GM12891 (cell line): ENCODE measurements around the gene TFPI.

ENCODE experiments used
- POLR2A ChIP-seq: IDR thresholded peaks from 2 replicates; pipeline ENCODE4 v1.6.1; 2011; ENCODE audit warnings: low read depth, low read length, control low read depth
- POLR2AphosphoS5 ChIP-seq: IDR thresholded peaks from 2 replicates; pipeline ENCODE4 v1.6.1; 2011; ENCODE audit warnings: low read depth, low read length, control low read depth
- SPI1 ChIP-seq: IDR thresholded peaks from 2 replicates; pipeline ENCODE4 v1.6.1; 2011; ENCODE audit warnings: low read depth, low read length, control low read depth
- TAF1 ChIP-seq: IDR thresholded peaks from 2 replicates; pipeline ENCODE4 v1.6.1; 2011; ENCODE audit warnings: low read depth, low read length, control low read depth

DNA sequence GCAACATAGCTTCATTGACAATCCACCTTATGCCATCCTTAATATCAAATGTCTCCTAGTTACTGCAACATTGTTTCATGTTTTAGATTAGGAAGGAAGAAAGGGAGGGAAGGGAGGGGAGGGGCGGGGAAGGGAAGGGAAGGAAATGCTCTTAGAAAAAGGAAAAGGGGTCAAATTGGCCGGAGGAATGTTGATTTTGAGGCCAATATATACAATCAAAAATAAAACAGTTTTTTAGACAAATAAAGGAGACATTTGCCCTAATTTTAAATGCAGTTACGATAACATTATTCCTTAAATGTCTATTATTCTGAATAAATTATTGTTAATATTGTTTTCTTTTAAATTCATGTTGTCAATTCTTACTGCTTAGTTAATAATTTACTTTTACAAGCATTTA lies 72.7 kb downstream of the TFPI start:
- no peak for TF ChIP-seq POLR2AphosphoS5
- no peak for TF ChIP-seq TAF1
- no peak for TF ChIP-seq POLR2A
- TF ChIP-seq SPI1 = no peak
